ENCODE data around the gene PLEK.

PLEK gene

GRCh38 chr2:68365087-68365486 lies at the start of gene PLEK:
Gene PLEK, plus strand, starts transcription at chr2:68365282. Its CDS starts 70 bp downstream, at chr2:68365352.
- peaks cover 34% of the 10 kb centered on the region for H3K4me1 Mint-ChIP-seq
- H3K4me3 Mint-ChIP-seq = peak within 1 kb of the TSS in 1 of 2 donors; percentile 46
- no peak for DNase-seq
- H3K27me3 Mint-ChIP-seq = peaks cover 27% of the 10 kb centered on the region
- peak within 1 kb of the TSS in 1 of 2 donors; percentile 35 for H3K27ac Mint-ChIP-seq
- ATAC-seq = peak; percentile 52
- no peaks in the 10 kb centered on the region for H3K9me3 Mint-ChIP-seq

GRCh38 chr2:68316111-68316510 lies 49.0 kb upstream of the PLEK start:
- Mint-ChIP-seq H3K27ac (no peak overlapping the region), H3K4me1 (peaks cover 20% of the 10 kb centered on the region), H3K9me3 (peaks cover 0 to 3% of the 10 kb centered on the region in 2 donors), H3K27me3 (peaks cover 64% of the 10 kb centered on the region), H3K4me3 (no peak overlapping the region)
- no peak for ATAC-seq
- no peak for DNase-seq

GRCh38 chr2:68317971-68318913 lies 46.8 kb upstream of the PLEK start:
- Mint-ChIP-seq H3K27me3 (peaks cover 58% of the 10 kb centered on the region), H3K4me1 (peaks cover 20% of the 10 kb centered on the region), H3K9me3 (peaks cover 0 to 3% of the 10 kb centered on the region in 2 donors), H3K27ac (no peak overlapping the region), H3K4me3 (peak overlapping the region; percentile 33 to 75)
- no peak for ATAC-seq
- no peak for DNase-seq

GRCh38 chr2:68318914-68319397 lies 46.1 kb upstream of the PLEK start:
- Mint-ChIP-seq H3K9me3 (peaks cover 0 to 3% of the 10 kb centered on the region in 2 donors), H3K4me3 (peak overlapping the region; percentile 33 to 75), H3K27ac (no peak overlapping the region), H3K4me1 (peaks cover 20% of the 10 kb centered on the region), H3K27me3 (peaks cover 58% of the 10 kb centered on the region)
- peak; percentile 12 for ATAC-seq
- DNase-seq = no peak

GRCh38 chr2:68319398-68320117 lies 45.5 kb upstream of the PLEK start, which contains the start of gene CNRIP1:
Gene CNRIP1, minus strand, starts transcription at chr2:68319949. Its CDS starts 549 bp downstream, at chr2:68319400.
- H3K27ac Mint-ChIP-seq = no peak within 1 kb of the TSS
- H3K27me3 Mint-ChIP-seq = peaks cover 64% of the 10 kb centered on the region
- peaks cover 20% of the 10 kb centered on the region for H3K4me1 Mint-ChIP-seq

GRCh38 chr2:68320118-68320641 lies 44.9 kb upstream of the PLEK start:
- no peak for ATAC-seq
- H3K27me3 Mint-ChIP-seq = peaks cover 70% of the 10 kb centered on the region
- H3K9me3 Mint-ChIP-seq = no peaks in the 10 kb centered on the region
- peak overlapping the region in 1 of 2 donors; percentile 75 for H3K4me3 Mint-ChIP-seq
- no peak for DNase-seq
- H3K27ac Mint-ChIP-seq = no peak overlapping the region
- peaks cover 20% of the 10 kb centered on the region for H3K4me1 Mint-ChIP-seq

More at GRCh38 chr2:68319398-68320117, 45.5 kb upstream of the PLEK start, which contains the start of gene CNRIP1:
- peak; percentile 50 for ATAC-seq
- H3K9me3 Mint-ChIP-seq = peaks cover 0 to under 1% of the 10 kb centered on the region in 2 donors
- DNase-seq = no peak
- H3K4me3 Mint-ChIP-seq = peak within 1 kb of the TSS; percentile 33 to 75

- no peak for DNase-seq
- peaks cover 41% of the 10 kb centered on the region for H3K27me3 Mint-ChIP-seq
- H3K4me1 Mint-ChIP-seq = peaks cover 5% of the 10 kb centered on the region
- H3K4me3 Mint-ChIP-seq = no peak overlapping the region
- no peak for ATAC-seq
- no peak overlapping the region for H3K27ac Mint-ChIP-seq
- H3K9me3 Mint-ChIP-seq = no peaks in the 10 kb centered on the region
Observed at GRCh38 chr2:68325056-68325455, 40.0 kb upstream of the PLEK start.

- DNase-seq (no peak), ATAC-seq (no peak)
- peaks cover 24% of the 10 kb centered on the region for H3K27me3 Mint-ChIP-seq
- no peak overlapping the region for H3K27ac Mint-ChIP-seq
- H3K4me3 Mint-ChIP-seq = no peak overlapping the region
- no peaks in the 10 kb centered on the region for H3K9me3 Mint-ChIP-seq
- H3K4me1 Mint-ChIP-seq = no peaks in the 10 kb centered on the region
Observed at GRCh38 chr2:68328901-68329300, 36.2 kb upstream of the PLEK start.

GRCh38 chr2:68330691-68331090 lies 34.4 kb upstream of the PLEK start:
- DNase-seq (no peak), ATAC-seq (no peak)
- H3K27me3 Mint-ChIP-seq = peaks cover 8% of the 10 kb centered on the region
- no peaks in the 10 kb centered on the region for H3K4me1 Mint-ChIP-seq
- no peak overlapping the region for H3K4me3 Mint-ChIP-seq
- no peak overlapping the region for H3K27ac Mint-ChIP-seq
- no peaks in the 10 kb centered on the region for H3K9me3 Mint-ChIP-seq

- no peak for DNase-seq
- ATAC-seq = no peak
- Mint-ChIP-seq H3K4me1 (no peaks in the 10 kb centered on the region), H3K4me3 (no peak overlapping the region), H3K27me3 (peaks cover 5% of the 10 kb centered on the region), H3K27ac (no peak overlapping the region), H3K9me3 (no peaks in the 10 kb centered on the region)
Observed at GRCh38 chr2:68333009-68333408, 32.1 kb upstream of the PLEK start.

- Mint-ChIP-seq H3K27me3 (peaks cover 7% of the 10 kb centered on the region), H3K9me3 (no peaks in the 10 kb centered on the region), H3K4me1 (no peaks in the 10 kb centered on the region), H3K4me3 (no peak overlapping the region), H3K27ac (no peak overlapping the region)
- DNase-seq (no peak), ATAC-seq (no peak)
Observed at GRCh38 chr2:68333931-68334330, 31.2 kb upstream of the PLEK start.

GRCh38 chr2:68336192-68336591 lies 28.9 kb upstream of the PLEK start:
- ATAC-seq (no peak), DNase-seq (no peak)
- H3K4me1 Mint-ChIP-seq = no peaks in the 10 kb centered on the region

GRCh38 chr2:68340226-68341061 lies 24.6 kb upstream of the PLEK start:
- ATAC-seq = no peak
- no peaks in the 10 kb centered on the region for H3K4me1 Mint-ChIP-seq
- DNase-seq = no peak
- no peak overlapping the region for H3K4me3 Mint-ChIP-seq
- H3K9me3 Mint-ChIP-seq = no peaks in the 10 kb centered on the region
- peaks cover 34% of the 10 kb centered on the region for H3K27me3 Mint-ChIP-seq
- no peak overlapping the region for H3K27ac Mint-ChIP-seq

More at GRCh38 chr2:68336192-68336591, 28.9 kb upstream of the PLEK start:
- no peaks in the 10 kb centered on the region for H3K9me3 Mint-ChIP-seq
- peaks cover 14% of the 10 kb centered on the region for H3K27me3 Mint-ChIP-seq
- no peak overlapping the region for H3K4me3 Mint-ChIP-seq
- H3K27ac Mint-ChIP-seq = no peak overlapping the region

GRCh38 chr2:68341062-68341329 lies 24.1 kb upstream of the PLEK start:
- ATAC-seq (no peak), DNase-seq (no peak)
- Mint-ChIP-seq H3K9me3 (no peaks in the 10 kb centered on the region), H3K4me3 (no peak overlapping the region), H3K27me3 (peaks cover 39% of the 10 kb centered on the region), H3K27ac (no peak overlapping the region), H3K4me1 (no peaks in the 10 kb centered on the region)

GRCh38 chr2:68341583-68341982 lies 23.5 kb upstream of the PLEK start:
- no peak overlapping the region for H3K27ac Mint-ChIP-seq
- H3K4me1 Mint-ChIP-seq = no peaks in the 10 kb centered on the region
- no peak overlapping the region for H3K4me3 Mint-ChIP-seq
- DNase-seq = no peak
- H3K27me3 Mint-ChIP-seq = peaks cover 39% of the 10 kb centered on the region
- H3K9me3 Mint-ChIP-seq = no peaks in the 10 kb centered on the region
- ATAC-seq = no peak
